GM20431 (cell line): ENCODE results near the gene PHRF1.
"Not testable (repeated sequence)": the region's sequence is repeated elsewhere in the genome, so short reads cannot be mapped to it uniquely, and the experiment has no call there.

Experiments used
- in situ Hi-C: fragments of 300-500 bp; cut with MseI, MboI; formaldehyde crosslinking; loops from one replicate; pipeline ENCODE4 v1.15.0; 2020; ENCODE audit warnings: low sequenced_read_pairs; ENCODE audit not compliant: unreplicated experiment

PHRF1 gene

GRCh38 chr11:639332-639955 lies 63.2 kb downstream of the PHRF1 start:
- in situ Hi-C loops: no loop called here

DNA sequence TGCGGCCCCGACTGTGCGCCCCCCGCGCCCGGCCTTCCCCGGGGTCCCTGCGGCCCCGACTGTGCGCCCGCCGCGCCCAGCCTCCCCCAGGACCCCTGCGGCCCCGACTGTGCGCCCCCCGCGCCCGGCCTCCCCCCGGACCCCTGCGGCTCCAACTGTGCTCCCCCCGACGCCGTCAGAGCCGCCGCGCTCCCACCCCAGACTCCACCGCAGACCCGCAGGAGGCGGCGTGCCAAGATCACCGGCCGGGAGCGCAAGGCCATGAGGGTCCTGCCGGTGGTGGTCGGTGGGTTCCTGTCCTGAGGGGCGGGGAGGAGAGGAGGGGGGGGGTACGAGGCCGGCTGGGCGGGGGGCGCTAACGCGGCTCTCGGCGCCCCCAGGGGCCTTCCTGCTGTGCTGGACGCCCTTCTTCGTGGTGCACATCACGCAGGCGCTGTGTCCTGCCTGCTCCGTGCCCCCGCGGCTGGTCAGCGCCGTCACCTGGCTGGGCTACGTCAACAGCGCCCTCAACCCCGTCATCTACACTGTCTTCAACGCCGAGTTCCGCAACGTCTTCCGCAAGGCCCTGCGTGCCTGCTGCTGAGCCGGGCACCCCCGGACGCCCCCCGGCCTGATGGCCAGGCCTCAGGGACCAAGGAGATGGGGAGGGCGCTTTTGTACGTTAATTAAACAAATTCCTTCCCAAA lies 63.9 kb downstream of the PHRF1 start:
- in situ Hi-C loops: no loop called here

- in situ Hi-C loops: no loop called here
Measured at GRCh38 chr11:641806-642370, 65.6 kb downstream of the PHRF1 start.

GRCh38 chr11:643366-643765 lies 67.1 kb downstream of the PHRF1 start:
- in situ Hi-C loops: no loop called here

GRCh38 chr11:643849-644738 lies 67.8 kb downstream of the PHRF1 start:
- in situ Hi-C loops: no loop called here

DNA sequence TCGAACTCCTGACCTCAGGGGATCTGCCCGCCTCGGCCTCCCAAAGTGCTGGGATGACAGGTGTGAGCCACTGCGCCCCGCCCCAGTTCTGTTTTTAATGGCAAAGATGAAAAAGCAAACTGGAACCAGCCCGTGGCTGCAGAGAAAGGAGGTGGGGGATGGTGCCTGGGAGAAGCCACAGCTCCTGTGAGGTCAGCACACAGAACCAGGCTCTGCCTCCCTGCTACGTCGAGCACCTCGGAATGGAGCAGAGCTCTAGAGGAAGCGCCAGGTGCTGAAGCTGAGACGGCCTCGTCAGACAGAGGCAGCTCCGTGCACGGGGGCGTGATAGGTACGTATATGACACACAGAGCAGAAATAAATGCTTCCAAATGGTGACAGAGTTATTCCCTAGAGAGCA lies 69.3 kb downstream of the PHRF1 start:
- in situ Hi-C loops: no loop called here

GRCh38 chr11:646214-646613 lies 69.9 kb downstream of the PHRF1 start:
- in situ Hi-C loops: no loop called here

DNA sequence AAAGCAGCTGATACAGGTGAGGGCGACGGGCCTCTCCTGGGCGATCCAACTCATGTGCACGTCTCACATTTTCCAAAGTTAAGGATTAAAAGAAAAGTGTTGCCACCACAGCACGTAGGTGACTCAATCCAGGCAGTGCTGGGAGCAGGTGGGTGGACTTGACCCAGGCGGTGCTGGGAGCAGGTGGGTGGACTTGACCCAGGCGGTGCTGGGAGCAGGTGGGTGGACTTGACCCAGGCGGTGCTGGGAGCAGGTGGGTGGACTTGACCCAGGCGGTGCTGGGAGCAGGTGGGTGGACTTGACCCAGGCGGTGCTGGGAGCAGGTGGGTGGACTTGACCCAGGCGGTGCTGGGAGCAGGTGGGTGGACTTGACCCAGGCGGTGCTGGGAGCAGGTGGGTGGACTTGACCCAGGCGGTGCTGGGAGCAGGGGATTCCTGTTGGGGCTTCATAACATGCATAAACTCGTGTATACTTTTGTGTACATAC lies 71.4 kb downstream of the PHRF1 start:
- in situ Hi-C loops: not testable (repeated sequence)

DNA sequence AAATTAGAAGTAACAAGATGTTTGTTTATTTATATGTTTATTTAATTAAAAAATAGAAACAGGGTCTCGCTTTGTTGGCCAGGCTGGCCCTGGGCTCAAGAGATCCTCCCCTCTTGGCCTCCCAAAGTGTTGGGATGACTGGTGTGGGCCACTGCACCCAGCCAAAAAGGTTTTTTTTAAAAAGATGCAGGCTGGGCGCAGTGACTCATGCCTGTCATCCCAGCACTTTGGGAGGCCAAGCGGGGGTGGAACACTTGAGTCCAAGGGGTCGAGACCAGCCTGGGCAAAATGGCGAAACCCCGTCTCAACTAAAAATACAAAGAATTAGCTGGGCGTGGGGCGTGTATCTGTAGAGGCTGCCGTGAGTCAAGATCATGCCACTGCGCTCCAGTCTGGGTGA lies 74.2 kb downstream of the PHRF1 start:
- in situ Hi-C loops: no loop called here

- in situ Hi-C loops: not testable (repeated sequence)
Measured at GRCh38 chr11:653136-653535, 76.9 kb downstream of the PHRF1 start.

DNA sequence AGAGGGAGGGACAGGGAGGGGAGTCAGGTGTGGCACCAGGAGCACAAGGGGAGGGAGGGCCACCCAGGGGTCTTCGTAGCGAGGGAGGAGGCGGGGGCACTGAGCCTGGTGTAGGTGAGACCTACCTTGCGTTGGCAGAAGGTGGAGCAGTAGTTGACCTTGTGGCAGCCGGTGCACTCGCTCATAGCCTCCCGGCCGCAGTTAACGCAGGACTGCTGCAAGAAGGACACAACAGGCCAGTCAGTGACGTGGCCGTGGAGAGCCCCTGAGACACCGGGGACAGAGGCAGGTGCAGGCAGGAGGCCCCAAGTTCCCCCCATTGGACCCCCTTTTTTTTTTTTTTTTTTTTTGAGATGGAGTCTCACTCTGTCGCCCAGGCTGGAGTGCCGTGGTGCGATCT lies 77.6 kb downstream of the PHRF1 start:
- in situ Hi-C loops: no loop called here

DNA sequence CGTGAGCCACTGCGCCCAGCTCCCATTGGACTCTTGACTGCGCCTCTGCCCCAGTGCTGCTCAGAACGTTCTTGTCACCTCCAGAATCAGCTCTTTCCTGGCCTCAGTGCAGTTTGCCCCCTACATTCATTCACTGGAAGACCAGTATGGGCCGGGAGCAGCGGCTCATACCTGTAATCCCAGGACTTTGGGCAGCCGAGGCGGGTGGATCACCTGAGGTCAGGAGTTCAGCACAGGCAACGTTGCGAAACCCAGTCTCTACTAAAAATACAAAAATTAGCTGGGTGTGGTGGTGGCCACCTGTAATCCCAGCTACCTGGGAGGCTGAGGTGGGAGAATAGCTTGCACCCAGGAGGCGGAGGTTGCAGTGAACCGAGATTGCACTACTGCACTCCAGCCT lies 78.2 kb downstream of the PHRF1 start:
- in situ Hi-C loops: not testable (repeated sequence)

DNA sequence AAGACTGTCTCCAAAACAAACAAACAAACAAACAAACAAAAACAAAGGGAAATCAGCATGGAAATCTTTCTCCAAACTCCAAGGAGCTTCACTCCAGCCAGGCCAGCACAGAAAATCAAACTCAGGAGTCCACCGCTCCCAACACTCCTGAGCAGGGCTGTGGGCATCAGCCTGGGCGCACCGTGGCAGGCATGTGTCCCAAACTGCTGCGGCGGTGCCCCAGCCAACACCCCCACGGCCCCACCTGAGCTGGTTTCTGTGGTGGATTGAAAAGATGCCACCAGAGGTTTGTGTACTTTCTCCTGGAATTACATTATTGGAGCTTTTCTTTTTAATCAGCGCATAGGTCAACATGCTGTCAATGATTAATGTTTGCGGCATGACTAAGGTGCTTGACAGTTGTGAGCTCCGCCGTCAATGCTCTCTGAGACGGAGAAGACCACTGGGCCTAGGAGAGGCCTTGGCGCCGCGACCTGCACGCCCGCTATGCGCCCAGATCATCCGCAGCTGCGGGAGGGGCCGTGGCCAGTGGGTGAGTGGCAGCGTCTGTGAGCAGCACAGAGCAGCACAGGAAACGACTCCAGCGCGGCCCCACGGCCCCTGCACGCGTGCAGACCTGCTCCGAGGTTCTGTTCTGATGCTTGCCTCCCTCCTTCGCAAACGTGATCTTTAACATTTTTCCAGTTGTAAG lies 78.9 kb downstream of the PHRF1 start:
- in situ Hi-C loops: no loop called here

DNA sequence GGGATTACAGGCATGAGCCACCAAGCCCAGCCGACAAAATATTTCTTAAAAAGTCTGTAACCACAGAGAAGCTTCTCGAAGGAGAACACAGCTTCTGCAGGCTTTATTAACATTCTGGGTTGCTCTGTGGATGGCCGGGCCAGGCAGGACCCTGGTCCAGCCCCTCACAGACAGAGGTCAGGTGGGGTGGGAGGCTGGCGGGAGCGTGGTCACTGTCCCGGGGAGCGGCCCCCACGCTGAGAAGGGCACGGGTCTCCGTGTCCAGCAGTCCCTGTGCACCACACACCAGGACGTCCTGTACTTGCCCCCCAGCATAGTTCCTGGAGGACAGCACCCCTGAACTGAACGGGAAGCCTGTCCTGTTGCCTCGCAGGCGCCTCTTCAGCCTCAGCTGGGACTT lies 80.2 kb downstream of the PHRF1 start:
- in situ Hi-C loops: no loop called here

- in situ Hi-C loops: no loop called here
Measured at GRCh38 chr11:656866-657265, 80.6 kb downstream of the PHRF1 start.

GRCh38 chr11:657691-658126 lies 81.4 kb downstream of the PHRF1 start:
- in situ Hi-C loops: no loop called here

GRCh38 chr11:659532-660085 lies 83.3 kb downstream of the PHRF1 start:
- in situ Hi-C loops: no loop called here

DNA sequence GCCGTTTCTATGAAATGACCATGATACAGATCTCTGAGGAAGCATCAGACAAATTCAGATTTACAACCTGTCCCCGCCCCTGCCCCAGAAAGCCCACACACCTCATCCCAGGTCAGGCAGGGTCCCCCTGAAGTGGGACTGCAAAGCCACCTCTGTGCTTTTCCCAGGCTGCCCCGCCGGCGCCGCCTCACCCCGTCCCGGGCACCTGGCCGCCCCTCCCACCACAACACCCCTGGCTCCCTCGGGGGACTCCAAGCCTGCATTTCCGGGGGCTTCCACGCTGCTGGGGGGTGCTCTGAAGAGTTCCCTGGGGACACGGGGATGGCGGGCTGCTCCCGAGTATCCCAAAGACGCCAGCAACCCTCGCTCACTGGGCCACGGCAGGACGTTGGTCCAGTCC lies 84.0 kb downstream of the PHRF1 start:
- in situ Hi-C loops: no loop called here

GRCh38 chr11:660681-661444 lies 84.6 kb downstream of the PHRF1 start:
- in situ Hi-C loops: no loop called here
